Measurements from ENCODE around the gene HHAT.
A peak's percentile ranks its signal among the peaks of the same experiment; 100 is the strongest.

HHAT gene

DNA sequence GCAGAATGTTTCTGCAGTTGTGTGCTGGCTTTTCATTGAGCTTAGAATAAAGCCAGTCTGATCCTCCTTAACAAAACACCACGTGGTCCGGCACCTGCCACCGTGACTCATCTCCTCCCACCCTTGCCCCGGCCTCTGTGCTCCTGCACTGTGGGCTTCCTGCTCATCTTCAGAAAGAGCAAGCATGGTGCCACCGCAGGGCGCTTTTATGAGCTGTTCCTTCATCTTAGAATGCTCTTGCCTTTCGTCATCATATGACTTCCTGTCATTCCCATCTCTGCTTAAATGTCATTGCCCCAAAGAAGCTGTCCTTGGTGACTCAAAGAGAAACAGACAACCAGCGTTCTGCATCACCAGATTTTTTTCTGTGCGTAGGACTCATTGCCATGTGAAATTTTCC, 117.8 kb downstream of the HHAT start:
- peak; percentile 92 for DNase-seq

DNA sequence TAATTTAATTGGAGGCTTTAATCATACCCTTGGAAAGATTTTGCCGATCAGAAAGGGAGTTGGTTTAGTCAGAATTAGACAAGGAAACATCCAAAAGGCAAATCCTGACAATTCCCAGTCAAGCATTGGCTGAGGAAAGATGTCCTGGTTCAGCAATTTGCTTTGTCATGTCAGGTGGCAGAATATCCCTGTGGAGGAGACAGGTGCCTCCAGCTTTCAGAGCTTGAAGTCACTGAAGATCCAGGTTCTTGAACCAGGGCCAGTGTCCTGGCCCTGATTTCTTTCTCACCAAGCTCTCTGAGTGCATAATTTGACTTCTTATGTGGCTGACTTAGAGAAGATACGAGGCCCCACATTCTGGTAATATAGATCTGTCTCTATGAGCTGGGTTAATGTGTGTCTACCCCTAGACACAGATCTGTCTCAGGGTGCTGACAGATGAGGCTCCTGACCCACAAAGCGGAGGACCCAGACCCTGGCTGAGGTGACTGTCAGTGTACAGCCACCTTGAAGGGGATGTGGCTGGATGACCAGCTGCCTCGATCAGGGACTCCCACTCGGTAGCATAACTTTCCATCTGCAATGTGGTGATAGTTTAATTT, 118.9 kb downstream of the HHAT start:
- no peak for DNase-seq

DNA sequence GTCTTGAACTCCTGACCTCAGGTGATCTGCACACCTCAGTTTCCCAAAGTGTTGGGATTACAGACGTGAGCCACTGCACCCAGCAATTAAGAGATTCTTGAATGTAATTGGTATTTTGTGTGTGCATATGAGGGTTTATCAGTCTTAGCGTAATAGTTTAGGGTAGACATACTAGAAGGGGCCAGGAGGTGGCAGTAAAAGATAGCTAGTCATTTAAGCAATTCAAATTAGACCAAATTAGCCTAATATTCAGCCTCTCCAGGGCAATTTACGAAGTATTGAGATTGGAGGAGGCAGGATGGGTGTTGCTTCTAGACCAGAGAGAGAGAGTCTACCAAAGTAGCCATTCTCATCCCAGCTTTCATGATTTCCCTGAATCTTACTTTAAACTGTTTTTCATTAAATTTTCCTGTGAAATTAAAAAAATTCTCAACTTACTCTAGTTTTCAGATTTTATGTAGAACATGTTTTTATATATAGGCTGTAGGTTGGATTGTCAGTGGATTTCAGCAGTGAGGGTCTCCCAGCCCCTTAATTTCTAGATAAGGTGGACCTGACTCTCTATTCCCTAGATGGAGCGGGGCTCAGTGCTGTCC, 119.7 kb downstream of the HHAT start:
- DNase-seq, result no peak

DNA sequence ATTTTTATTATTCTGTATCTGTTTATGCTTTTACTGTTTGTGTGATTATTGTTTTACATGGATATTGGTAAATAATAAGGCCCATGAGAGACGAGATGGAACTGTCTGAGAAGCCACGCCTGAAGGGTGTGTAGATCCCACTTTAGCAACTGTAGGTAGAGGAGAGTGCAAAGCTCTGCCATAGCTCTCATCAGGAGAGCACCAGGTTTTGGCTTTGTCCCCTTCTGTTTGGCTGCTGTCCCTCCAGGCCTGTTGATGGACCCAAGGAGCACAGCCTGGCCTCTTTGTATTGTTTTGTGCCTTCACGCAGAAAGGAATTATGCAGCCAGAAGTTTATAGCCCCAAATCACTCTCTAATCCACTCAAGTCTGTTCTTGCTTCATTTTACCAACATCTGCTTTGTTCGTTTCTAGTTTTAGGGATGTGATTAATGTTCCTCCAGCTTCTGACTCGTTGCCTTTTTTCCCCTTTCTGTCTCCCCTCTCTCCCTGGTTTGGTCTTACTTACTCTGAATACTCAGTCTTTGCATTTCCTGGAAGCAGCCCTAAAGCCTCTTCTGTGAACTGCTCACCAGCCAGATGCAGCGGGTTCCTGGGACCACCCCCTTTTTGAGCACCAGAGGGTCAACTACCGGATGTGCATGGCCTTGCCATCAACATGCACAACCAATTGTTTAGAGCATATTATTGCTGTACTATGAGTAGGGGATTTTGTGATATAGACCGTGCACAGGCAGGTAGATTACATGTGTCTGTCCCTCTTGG, 127.3 kb downstream of the HHAT start:
- no peak for DNase-seq

DNA sequence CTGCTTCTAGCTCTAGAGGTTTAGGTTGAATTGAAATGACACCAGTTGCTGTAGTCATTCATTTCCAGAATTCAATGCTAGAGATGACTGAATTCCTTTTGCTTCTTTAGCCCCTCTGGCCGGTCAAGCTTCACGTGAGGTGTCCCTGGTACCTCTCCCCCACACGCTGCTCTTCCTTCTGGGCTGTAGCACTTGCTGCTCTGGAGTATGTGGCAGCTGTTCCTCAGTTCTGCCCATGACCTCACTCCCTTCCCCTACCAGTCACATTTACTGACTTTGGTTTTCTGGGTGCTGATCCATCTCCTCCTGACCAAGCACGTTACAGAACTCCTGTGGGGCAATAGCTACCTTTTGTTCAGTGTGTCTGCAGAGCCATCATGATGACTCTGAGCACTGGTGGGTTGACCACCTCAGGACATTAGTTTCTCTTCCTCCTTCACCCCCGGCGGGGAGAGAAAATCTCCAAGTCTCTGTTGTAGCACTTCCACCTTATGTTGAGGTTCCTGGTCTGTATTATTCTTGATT, 128.1 kb downstream of the HHAT start:
- DNase-seq, result no peak

DNA sequence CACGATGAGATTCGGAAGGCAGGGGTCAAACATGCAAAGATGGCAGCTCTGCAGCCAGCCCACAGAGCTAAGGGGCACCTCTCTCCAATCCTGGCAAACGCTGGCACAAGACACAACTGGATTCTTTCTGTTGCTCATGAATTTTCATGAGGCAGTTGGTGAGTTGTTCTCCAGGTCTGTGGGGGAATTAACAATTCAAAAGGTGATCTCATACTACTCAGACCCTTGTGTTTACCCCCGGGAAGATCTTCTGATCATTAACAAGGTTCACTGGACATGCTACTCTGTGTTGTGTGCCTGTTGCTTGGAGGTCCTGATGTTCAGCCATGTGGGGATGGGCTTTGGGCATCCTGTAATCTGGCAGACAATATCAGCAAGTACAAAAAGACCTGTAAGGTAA, 128.9 kb downstream of the HHAT start:
- DNase-seq, result no peak

DNA sequence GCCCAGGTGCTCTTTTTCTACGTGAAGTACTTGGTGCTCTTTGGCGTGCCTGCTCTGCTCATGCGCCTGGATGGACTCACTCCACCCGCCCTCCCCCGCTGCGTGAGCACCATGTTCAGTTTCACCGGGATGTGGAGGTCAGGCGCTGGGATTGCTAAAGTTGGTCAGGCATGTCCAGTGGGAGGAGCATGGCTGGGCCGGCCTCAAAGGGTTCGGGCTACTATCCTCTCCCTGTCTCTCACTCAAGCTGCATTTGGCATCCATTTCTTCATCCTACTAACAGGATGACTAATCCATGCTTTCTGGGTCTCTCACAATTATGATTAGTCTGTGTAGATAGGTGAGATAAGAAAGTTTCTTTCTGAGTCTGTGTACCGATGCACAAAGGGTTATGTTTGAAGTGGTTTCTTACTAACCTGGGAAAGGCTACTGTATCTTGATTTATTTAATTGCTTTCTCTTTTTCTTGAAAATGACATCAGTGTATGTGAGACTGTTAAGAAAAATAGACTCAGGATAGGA, 135.9 kb downstream of the HHAT start:
- no peak for DNase-seq

DNA sequence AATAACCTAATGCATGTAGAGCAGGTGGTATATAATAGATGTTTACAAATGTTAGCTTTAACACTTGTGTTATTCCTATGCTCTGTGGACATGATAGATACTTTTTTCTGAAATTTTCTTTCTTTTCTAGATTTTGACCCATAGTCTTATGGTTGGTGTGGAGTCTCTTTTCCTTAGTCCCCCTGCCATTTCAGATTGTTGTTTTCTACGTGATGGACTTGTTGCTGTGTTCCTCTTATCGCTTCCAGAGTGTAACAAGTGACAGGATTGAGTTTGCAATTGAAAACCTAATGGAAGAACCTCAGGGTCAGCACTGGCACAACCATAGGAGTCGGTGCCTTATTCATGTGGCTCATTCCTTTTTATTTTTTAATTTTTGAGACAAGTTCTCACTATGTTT, 136.4 kb downstream of the HHAT start:
- no peak for DNase-seq

DNA sequence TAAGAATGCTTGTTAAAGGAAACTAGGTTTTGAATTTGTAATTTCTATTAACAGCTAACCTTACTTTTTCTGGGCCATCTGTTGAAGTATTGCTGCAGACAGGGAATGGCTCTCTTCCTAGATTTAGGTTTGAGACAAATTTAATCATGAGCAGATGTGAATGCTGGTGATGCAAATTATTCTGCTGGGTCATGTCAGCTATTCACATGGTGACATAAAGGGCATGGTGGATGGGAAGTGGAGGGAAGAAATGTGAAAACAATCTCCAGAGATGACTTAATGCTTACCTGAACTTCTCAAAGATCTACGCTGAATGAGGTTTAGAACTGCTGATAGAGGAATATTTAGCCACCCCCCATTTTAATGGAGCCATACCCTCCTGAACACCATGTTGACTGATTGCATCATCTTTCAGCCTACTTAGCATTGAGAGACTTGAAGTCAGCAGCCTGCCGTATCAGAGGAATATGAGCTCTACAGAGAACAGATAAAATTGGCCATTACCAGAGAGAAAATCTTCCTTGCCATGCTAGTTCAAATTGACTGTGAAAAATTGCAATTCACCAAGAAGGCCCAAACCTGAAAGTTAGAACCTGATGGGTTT, 138.8 kb downstream of the HHAT start:
- no peak for DNase-seq

DNA sequence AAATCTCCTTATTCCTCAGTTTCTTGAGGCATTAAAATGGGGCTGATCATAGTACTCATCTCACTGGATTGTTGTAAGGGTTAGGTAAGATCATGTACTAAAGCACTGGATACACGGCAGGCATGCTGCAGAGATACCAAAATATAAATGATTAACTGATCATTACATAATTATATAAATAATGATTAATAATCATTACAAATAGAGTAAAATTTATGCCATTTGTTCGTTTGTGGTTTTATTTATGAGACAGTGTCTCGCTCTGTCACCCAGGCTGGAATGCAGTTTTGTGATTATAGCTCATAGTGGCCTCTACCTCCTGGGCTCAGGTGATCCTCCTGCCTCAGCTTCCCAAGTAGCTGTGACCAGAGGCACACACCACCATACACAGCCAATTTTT, 140.7 kb downstream of the HHAT start:
- no peak for DNase-seq

DNA sequence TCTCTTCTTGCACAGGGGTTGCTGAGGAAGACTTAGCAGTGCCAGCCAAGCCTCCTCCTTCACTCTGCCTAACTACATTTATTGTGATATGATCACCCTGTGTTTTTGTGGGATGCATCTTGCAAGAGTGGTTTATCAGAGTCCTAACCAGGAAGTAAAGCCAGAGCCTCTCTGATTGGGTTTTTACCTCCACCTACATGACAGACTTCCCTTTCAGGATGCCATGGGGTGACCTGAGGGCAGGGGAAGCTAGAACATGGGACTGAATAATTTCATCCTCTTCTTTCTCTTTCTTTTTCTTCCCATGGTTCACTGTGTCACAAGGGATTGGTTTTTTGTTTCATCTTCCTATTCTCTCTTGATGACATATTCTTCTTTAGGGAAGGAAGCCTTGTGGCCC, 146.6 kb downstream of the HHAT start:
- DNase-seq, result no peak

DNA sequence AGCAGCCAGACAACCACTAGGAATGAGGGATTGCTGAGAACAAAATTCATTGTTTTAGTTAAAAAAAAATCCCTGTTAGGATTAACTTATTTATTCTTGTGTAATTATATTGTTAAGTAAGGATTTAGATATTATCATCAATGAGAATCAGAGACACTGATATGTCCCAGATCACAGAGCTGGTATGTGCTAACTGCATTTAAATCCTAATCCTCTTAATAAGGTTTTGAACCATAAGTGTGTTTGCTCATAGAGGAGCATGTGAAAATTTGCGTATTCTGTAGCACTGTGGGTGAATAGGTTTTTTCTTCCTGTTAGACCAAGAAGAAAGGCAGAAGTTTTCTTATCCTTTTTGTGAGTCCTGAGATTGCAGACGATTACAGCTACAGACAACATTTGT, 147.1 kb downstream of the HHAT start:
- no peak for DNase-seq

DNA sequence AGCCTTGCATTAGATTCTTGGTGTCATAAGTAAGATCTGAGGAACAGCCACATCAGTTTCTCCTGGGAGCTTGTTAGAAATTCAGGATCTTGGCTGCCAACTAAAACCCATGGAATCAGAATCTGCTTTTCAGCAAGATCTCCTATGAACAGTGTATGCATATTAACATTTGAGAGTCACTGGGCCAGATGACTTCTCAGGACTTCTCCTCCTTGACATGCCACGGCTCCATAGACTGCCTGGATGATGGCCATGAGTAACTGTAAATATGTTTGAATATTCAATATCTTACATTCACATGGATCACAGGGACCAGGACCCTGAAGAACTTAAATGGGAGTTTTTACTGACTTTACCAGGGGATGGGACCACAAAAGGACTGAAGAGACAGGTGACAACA, 148.0 kb downstream of the HHAT start:
- DNase-seq, result no peak

DNA sequence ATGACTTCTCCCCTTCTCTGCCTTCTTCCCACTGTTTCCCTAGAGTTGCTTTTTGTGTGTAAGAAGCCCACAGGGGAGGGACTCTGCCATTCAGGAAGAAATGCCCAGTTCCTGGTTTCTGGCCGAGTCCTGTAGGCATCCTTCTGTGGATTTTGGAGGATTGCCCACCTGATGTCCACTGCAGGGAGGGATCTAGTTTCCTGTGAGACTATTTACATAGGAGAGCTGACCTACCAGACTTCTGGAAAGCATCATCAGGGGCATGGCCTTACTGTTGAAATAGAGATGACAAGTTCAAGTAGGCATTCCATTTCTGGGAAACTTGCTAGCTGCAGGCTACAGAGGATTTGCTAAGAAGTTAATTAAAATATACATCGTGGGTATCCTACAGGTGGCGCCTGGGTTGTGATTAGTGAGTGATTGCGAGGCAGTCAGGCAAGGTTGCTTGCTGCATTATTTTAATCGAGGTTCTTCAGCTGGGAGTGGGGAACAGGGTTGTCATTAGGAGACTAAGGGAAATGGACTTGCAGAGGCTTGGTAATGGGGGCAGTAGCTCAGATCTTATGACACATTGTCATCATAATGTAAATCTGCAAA, 148.7 kb downstream of the HHAT start:
- no peak for DNase-seq

DNA sequence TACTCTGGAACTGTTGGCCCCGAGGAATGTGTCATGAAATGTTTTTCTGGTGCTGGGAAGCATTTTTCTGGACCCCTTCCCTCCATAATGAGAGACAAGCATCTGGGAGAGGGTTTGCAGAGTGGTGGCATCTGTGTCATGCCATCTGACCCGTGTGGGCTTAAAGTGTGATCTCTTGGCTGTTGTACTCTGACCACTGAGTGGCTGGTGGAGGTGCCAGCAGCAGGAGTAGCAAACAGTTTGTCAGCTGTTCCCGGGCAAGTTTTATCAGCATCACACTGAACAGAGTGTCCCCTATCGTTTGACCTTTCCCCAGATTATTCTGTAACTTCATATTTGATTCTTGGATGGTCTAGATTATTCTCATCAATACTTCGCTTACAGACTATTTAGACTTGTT, 150.1 kb downstream of the HHAT start:
- no peak for DNase-seq

DNA sequence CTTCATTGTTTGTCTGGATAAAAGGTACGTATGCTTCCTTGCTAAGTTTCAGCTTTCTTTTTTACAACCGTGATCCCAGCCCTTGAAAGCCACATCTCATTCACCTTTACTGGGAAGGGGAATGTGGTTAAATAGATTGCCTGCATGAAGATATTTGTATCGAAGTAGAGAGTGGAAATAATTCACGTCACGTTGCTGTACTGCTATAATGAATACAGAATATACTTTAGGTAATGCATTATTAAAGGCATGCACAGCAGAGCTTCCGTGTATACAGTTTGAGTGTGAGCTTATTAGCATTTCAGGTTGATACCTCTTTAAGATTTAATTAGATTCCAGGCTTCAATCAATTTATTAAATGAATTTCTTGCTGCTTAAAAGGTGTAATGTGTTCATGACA, 153.8 kb downstream of the HHAT start:
- no peak for DNase-seq

DNA sequence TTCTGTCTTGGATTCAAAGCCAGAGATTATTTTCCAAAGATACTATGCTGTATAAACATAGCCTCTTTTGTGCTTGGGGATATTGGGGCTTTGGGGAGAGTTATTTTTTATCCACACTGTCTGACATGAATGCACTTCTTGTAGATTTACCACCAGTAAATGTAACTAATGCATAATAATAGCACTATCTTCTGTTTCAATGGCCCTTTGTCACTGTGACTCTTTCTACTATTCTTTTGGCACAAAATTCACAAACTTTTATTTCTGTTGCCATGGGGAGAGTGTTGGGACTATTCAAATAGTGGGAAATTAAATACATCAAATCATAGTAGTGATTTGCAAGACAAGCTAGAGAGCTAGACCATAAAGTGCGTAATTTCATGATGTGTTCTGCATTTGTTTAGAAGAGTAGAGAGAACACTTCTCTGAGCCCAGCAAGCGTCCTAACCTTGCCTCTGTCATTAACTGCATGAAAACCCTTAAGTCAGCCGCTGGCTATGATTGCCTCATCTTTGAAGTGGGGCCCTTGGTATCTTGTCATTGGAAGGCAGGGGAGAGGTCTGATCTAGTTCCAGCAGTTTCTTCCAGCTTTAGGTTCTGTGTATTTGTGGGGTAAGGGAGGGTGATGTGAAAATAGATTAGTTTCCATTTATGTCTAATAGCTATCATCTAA, 154.4 kb downstream of the HHAT start:
- no peak for DNase-seq

DNA sequence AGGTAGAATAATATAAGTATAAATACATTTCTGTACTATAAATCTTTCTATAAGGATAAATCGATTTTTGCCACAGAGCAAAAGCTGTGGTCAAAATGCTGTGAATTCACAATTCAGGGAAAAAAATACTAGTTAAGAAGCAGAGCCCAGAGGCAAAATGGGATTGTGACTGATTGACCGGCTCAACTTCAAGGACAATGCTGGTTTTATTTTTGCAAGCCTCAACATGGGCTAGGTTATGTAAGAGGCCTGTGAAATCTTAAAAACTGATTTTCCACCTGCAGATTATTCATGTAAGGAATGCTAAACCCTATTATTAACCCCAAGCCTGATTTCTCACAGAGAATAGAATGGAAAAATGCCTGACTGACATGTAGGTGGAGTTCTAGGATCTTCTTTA, 155.1 kb downstream of the HHAT start:
- no peak for DNase-seq

DNA sequence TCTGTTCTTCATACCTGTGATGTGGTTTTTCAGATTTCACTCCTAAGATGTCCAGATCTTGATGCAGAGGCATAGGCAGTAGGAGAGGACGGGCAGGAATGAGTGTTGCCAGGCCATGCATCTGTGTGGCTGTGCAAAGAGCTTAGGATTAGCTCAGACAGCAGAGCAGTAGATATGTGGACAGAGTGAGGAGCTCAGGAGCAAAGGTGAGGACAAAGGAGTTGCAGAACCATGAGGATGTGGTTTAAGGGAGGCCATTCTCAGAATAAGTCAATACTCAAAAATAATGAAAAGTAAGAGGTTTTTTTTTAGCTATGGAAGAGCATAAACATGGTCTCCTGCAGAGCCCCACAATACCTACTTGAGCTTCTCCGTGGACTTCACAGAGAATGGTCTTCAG, 158.3 kb downstream of the HHAT start:
- no peak for DNase-seq

DNA sequence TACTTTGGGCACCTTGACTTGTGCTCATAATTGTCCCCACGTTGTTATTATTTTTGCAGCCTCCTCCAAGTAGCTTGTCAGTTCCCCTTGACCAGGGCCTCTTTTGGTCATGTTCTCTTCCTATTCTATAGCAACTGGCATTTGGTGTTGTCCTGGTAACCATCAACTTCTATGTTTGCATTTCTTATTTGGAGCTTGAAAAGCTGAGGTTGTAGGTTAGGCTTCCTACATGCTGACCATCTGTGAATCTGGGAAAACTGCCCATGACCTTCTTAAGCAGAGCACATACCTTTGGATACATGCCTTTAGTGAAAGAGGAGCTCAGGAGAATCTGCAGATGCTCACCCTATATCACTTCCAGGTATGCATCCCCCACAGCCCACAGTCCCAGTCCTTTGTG, 160.8 kb downstream of the HHAT start:
- DNase-seq, result no peak

DNA sequence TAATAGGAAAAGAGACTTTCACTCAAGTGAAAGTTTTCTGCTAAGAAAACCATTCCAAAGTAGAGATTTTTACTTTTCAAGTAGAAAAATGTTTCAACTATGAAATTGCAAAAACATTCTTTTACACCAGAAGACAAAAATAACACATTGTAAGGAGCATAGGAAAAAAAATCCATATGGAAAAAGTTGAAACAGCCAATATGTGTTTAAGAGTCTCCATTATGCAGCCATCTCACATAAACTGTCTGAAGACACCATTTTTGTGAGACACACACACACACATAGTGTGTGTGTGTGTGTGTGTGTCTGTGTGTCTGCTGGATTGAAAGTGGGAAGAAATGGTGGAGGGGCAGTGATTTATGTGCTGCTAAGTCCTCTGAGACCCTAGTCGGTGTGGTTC, 162.1 kb downstream of the HHAT start:
- DNase-seq, result no peak

DNA sequence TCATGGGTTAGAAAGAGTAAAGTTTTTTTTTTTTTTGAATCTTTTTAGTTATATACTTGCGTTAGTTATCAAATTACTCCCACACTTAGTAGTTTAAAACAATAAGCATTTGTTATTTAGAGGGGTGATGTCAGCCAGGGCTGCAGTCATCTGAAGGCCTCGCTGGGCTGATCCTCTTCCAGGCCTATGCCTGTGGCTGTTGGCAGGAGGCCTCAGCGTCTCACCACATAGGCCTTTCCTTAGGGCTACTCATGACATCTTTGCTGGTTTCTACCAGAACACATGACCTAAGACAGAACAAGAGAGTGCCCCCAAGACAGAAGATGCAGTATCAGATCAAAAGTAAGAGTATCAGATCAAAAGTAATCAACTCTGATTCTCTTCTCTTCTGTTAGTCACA, 167.4 kb downstream of the HHAT start:
- no peak for DNase-seq

DNA sequence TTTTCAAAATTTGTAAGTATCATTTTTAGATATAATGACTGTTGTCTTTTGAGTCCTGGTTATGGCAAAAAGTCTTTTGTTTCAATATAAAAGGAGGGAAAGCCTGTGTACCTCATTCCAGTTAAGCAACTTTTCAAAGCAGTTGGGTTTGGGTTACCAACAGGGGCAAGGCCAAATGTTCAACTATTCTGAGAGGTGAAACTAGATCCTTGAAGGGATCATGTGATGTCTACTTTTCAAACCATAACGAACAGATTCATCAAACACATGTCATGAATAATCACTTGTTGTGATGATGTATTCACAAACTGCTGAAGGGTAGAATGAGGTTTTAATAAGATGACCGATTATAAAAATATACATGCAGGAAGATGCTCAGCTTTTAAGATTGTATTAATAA, 171.3 kb downstream of the HHAT start:
- DNase-seq, result no peak

Data from activated effector memory CD4-positive, alpha-beta T cell treated with anti-CD3 and anti-CD28 coated beads, Interleukin-2, amount 50 U/mL, for 16 hours (primary cell).